Astrocyte (in vitro differentiated cells and primary cell): Measurements from ENCODE around the gene LIPE.

Experiments used
- EZH2 ChIP-seq: IDR thresholded peaks from 2 replicates; pipeline ENCODE4 v1.6.1; 2012; ENCODE audit warnings: mild to moderate bottlenecking, low read length, inconsistent platforms; ENCODE audit not compliant: insufficient read depth
- TF ChIP-seq, protein P1 (sequence below): IDR thresholded peaks from 2 replicates; pipeline ENCODE4 v1.5.1; 2011; ENCODE audit warnings: low read depth, mild to moderate bottlenecking, inconsistent platforms, low read length, moderate library complexity; ENCODE audit not compliant: insufficient read depth

DNA sequence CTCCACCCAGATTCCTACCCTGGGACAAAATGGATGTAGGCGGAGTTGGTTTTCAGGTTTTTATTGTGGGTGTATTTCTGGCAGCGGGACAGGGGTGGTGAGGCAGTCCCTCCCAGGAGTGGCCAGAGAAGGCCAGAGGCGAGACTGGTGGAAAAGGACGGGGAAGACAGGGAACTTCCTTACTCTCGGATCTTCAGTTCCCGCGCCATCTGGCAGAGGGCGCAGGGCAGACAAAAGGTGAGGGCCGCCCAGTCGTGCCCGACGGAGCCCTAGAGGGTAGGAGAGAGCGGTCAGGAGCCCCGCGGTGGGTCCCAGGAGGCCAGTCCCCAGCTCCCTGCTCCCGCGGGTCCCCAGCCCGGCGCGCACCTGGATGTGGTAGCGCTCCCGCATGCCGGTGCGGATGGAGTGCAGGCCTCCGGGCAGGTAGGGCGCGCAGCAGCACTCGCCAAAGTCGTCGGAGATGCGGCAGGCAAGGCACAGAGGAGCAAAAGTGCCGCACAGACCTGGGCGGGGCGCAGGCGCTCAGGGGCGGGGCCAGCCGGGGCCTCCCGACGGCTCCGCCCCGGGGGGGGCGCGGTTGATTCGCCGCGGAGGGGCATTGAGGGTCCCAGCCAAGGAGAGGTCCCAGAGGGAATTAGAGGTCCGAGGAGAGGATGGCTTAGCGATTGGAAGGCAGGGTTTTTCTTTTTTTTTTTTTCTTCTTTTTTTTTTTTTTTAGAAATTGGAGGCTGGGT lies 40.0 kb downstream of the LIPE start:
- TF ChIP-seq, protein P1, sequence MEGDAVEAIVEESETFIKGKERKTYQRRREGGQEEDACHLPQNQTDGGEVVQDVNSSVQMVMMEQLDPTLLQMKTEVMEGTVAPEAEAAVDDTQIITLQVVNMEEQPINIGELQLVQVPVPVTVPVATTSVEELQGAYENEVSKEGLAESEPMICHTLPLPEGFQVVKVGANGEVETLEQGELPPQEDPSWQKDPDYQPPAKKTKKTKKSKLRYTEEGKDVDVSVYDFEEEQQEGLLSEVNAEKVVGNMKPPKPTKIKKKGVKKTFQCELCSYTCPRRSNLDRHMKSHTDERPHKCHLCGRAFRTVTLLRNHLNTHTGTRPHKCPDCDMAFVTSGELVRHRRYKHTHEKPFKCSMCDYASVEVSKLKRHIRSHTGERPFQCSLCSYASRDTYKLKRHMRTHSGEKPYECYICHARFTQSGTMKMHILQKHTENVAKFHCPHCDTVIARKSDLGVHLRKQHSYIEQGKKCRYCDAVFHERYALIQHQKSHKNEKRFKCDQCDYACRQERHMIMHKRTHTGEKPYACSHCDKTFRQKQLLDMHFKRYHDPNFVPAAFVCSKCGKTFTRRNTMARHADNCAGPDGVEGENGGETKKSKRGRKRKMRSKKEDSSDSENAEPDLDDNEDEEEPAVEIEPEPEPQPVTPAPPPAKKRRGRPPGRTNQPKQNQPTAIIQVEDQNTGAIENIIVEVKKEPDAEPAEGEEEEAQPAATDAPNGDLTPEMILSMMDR: no peak
- TF ChIP-seq EZH2: no peak
